Inferior parietal cortex (tissue), 1 donor: ENCODE measurements around the gene CFAP99.

ENCODE experiments used
- DNase-seq: peaks from one replicate; pipeline ENCODE4 v3.0.0-alpha.2; 2016; ENCODE audit errors: extremely low spot score

CFAP99 gene

DNA sequence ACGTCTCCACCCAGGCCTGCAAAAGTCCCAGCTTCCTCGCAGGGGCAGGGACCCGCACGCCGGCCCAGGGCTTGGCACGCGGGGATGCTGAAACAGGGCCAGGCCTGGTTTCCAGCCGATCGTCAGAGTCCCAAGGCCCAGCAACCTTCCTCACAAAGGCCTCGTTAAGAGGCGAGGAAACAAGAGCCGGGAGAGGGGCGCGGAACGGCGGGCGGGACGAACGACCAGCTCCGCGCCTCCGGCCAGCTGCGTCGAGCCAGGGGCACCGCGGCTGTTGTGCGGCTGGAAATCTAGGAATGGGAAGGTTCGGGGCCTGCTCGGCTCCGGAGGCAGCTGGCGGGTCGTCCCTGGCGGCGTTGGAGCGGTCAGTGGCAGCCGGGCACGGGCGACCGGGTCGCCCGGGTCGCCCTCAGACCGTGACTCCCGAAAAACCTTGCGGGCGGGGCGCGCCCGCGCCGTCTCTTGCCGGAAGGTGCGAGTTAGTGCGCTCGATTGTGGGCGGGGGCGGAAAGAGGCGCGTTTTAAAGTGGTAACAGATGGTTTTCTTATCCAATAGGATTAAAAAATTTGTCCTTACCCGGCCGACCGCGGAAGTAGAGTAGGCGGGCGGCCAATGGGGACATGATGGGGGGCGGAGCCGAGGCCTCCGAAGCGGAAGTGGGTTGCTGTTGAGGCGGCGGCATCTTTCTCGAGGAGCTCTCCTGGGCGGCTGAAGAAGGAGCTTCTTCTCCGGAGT lies 49.9 kb downstream of the CFAP99 start, which contains the start of gene RNF4:
Gene RNF4, plus strand, starts transcription at position 651 of the 736 bp plus-strand sequence. CDS start 21,388 bp downstream, outside the sequence.
- DNase-seq = peak; percentile 95

DNA sequence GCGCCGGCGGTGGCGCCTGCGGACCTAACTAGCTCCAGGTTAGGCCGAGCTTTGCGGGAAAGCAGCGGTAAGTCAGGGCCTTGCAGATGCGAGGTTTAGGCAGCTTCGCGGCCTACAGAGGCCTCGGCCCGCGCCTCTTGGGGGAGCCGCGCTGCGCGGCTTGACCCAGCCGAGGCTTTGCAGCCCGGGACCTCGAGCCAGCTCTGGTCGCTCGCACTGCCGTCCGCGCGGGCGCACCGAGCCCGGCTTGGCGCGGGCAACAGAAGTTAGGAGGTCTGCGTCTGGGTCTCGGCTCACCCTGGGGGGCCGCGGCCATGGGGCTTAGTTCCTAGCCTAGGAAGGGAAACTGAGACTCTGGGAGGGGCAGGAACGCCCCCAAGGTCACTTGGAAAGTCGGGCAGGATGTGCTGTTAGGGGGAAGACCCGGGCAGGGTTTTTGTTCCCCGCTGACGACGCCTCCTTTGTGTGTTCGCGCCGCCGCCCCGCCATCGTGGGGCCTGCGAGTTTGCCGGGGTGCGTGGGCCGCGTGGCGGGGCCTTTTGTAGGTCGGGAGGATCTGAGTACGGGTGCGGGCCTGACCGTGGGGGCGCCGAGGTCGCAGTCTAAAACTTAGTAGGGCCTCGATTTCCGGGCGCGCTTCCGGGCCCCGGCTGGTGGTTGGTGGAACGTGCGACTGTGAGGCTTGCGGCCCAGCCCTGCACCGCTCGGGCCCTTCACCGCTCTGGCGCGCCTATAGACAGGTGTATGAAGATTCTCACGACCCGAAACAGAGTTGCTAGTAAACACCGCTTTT lies 50.6 kb downstream of the CFAP99 start:
- DNase-seq = no peak

DNA sequence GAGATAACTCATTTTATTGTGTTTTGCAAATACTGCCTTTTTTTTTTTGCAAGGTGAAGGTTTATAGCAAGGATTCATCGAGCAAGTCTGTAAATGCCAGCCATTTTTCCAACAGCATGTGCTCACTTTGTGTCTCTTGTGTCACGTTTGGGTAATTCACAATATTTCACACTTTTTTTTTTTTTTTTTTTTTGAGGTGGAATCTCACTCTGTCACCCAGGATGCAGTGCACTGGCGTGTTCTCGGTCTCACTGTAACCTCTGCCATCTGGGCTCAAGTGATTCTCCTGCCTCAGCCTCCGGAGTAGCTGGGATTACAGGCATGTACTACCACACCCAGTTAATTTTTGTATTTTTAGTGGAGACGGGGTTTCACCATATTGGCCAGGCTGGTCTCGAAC lies 52.0 kb downstream of the CFAP99 start:
- no peak for DNase-seq

DNA sequence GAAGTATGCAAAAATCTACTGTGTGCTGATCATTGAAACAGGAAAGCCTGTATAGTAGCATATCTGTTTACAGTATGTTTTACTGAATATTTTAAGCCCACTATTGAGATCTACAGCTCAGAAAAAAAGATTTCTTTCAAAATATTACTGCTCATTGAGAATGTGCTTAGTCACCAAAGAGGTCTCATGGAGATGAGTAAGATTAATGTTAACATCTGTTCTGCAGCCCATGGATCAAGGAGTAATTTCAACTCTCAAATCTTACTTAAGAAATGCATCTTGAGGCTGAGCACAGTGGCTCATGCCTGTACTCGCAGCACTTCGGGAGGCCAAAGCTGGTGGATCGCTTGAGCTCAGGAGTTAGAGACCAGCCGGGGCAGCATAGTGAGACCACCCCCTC lies 53.4 kb downstream of the CFAP99 start:
- DNase-seq = no peak

DNA sequence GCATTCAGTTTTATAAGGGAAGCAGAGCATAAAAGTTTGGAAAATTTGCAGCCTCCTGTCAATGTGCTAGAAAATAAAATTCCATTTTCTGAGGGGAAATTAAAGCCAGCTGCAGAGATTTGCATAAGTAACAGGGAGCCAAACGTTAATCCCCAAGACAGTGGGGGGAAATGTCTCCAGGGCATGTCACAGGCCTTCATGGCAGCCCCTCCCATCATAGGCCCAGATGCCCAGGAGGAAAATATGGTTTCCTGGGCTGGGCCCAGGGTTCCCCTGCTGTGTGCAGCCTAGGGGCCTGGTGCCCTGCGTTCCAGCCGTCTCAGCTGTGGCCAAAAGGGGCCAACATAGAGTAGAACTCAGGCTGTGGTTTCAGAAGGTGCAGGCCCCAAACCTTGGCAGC lies 59.5 kb downstream of the CFAP99 start:
- no peak for DNase-seq

DNA sequence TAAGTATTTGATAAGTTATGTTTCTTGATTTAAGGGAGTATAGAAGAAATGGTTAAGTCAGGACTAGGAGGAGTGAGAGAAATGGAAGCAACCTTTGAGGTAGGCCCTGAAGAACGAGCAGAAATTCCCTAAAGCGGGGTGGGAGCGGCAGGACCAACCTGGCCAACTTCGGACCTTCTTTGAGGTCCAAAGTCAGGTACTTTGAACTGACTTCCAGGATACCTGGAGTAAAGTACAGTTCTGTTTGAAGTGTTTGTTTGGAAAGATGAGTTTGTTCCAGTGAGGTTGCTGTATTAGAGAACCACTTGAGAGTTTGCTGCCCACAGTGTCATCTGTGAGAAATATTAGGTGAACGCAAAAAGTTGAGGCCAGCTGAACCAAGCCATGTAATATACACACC lies 61.9 kb downstream of the CFAP99 start:
- DNase-seq = no peak

DNA sequence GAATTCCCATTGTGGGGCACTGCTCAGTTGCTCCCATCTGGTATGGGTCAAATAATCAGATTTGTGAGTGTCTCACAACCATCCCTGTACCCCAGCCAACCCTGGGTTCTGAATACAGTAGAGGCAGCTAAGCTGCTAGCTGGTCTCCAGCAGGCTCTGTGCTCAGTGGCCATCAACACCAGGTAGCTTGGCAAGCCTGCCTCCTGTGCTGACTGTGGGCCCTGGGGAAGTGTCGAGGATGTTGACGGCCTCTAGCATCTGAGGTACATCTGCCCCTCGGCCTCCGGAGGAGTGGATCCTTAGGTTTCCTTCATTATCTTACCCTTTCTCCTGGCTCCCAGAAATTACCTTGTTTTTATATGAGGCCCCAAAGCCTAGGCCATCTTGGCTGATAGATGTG lies 63.4 kb downstream of the CFAP99 start:
- DNase-seq = no peak

DNA sequence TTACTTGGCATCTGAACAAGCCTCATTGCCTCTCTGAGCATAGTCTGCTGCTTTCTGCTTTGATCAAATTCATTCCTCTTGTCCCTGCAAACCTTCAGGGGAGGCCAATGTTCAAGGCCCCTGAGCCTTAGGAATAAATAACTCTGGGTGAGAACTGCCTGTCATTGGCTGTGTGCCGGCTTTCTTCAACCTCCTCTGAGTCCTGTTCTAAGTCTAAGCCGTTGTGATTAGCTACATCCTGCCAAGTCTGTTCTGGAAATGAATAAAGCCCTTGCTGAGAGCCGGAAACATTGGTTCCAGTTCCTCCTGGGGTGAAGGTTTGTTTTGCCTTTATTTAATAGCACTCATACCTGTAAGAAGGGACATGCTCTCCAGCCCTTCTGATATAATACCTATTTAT lies 63.9 kb downstream of the CFAP99 start:
- DNase-seq = peak; percentile 38

DNA sequence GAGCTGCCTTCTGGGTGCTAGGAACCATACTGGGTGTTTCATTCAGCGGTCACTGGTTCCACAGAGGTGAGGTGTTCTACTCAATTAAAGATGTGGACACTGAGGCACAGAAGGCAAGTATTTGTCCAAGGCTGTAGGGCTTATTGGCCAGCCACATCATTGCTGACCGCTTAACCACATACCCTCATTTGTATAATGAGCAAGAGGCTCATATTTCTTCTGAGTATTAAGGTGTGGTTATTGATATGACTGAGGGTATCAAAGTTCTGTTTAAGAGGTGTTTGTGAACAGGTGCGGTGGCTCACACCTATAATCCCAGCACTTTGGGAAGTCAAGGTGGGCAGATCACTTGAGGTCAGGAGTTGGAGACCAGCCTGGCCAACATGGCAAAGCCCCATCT lies 64.5 kb downstream of the CFAP99 start:
- DNase-seq = no peak

DNA sequence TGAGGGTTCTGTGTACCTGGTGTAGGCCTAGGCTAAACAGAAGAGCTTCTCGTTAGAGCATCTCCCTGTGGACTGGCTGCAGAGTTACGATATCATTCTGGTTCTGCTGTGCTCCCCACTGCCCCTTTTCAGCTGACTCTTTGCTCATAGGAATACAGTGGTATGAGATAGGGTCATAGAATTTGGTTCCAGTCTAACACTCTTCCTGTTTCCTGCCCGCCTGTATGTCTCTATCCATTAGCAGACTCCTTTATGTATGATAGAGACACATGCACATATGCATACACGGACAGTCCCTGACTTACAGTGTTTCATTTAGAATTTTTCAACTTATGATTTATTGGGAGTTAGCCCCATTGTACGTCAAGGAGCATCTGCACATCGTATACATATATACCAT lies 65.4 kb downstream of the CFAP99 start:
- no peak for DNase-seq

DNA sequence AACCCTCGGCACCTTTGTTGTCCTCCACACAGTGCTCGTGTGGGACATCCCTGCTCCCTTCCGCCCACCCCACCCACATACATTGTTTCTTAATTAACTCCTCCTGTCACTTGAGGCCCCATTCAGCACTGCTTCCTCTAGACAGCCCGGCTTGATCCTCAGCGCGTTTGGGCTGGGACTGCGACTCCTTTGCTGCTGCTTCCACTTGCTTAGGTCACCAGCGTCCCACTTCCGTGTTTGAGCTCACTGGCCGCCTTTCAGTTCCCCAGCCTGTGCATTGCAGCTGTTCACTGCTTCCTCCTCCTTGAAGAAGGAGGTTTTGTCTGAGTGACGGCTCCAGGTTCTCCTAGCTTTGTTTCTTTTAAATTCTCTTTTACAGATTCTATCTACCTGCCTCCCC lies 66.2 kb downstream of the CFAP99 start:
- DNase-seq = no peak

DNA sequence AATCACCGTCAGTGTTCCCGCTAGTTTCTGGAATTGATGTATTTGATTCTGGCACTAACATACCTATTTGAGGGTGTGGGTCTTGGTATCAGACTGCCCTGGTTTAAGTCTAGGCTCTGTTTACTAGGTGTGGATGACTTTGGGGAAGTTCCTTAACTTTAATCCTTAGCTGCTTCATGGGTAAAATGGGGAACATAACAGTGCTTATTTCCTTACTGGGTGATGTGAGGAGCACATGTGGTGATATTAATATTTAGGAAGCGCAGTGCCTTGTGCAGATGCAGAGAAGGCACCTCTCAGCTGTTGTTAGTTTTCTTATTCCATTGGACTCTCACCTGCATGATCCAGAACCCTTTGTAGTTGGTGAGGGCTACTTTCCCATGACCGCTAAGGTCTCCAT lies 67.2 kb downstream of the CFAP99 start:
- DNase-seq = no peak

DNA sequence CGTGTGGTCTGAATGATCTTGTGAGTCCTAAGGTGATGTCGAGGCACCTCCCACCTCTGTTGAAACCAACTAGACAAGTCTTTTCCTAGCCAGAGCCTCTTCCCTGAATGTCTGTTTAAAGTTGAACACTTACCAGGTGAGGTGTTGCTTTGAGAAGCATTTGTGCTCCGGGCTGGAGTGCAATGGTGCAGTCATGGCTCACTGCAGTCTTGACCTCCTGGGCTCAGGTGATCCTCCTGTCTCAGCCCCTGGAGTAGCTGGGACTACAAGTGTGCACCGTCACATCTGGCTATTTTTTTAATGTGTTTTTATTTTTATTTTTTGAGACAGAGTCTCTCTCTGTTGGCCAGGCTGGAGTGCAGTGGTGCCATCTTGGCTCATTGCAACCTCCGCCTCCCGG lies 68.2 kb downstream of the CFAP99 start:
- no peak for DNase-seq

DNA sequence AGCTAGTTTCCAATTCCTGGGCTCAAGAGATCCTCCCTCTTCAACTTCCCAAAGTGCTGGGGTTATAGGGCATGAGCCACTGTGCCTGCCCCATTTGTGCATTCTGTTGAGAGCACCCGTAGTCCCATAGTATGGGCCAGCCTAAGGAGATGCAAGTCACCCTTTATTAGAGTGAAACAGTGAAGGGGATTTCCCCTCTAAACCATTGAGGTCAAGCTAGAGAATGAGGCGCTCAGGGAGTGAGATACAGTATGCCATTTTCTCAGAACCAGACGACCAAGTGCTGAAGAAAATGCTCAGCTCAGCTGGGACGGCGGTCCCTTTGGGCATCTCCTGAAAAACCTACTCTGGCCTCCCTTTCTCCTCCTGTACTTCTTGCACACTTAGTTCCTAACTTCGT lies 68.9 kb downstream of the CFAP99 start:
- no peak for DNase-seq

DNA sequence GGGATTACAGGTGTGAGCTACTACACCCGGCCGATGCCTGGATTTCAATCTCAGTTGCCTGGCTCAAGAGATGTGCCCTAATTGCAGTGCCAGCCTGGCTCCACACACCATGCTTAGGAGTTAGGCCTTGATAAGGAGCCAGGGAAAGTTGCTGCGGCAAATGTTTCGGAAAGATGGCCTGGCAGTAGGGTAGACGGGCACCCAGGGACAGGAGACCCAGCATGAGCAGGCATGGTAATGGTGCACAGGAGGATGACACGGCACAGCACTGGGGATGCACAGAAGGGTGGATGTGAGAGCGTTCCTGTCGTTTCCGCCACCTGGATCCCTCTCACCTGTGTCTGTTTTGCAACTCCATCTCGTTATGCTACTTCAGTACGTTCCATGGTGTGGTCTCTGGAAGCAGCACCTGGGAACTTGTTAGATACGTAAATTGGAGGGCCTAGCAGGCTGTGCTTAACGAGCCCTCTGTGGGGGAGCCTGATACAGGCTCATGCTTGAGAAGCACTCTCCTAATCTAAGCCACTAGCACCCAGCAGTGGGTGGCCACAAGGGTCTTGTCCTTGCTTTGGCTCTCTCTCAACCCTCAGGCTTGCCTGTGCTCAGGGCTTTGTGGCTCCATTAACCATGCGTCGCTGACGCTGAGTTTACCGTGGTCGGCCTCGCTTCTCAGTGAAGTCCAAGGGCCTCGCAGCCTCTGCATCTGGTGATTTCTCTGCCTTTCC lies 70.5 kb downstream of the CFAP99 start:
- DNase-seq = no peak

DNA sequence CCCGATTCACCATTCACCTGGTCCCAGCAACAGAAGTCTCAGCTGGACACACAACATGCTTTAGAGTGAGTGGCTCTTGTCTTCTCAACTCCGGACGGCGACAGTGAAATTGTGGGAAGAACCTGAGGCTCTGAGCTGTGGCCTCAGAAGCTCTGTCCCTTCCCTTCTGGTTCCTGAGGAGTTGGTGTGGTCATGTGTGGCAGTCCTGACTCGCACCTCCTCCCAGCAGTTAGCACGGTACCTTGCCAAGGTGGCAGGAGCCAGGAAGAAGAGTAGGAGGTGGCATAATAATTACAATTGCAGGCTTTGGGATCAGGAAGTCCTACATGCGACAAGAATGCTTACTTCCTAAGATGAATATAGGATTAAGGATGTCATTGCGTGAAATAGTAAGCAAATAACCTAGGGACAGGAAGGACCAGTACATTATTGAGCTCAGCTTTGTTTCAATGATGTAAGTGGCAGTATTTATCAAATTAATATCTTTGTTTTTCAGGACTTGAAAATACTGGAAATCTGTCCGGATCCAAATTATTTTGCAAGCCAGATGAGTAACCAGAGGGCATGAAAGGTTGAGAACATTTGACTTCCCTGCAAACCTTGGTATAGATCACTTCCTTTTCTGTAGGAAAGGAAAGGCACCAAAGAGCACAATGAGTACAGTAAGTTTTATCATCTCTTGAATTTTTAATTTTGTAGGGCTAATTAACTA lies 71.2 kb downstream of the CFAP99 start:
- no peak for DNase-seq

DNA sequence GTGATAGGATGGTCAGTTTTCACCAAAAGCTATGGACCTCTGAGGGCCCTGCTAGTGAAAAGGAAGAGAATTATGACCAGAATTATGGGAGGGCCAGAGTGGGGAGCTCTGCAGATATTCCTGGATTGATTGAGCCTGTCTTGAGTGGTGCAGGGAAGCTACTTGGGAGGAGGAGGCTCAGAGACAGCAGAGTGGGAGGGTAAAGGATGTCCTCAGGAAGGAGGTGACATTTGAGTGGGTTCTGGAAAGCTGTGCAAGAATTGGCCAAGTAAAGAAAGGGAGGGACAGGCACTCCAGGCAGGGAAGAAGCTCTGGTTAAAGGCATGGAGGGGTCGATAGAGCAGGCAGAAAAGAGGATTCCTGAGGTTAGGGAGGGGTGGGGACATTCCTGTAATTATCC lies 74.2 kb downstream of the CFAP99 start:
- no peak for DNase-seq

DNA sequence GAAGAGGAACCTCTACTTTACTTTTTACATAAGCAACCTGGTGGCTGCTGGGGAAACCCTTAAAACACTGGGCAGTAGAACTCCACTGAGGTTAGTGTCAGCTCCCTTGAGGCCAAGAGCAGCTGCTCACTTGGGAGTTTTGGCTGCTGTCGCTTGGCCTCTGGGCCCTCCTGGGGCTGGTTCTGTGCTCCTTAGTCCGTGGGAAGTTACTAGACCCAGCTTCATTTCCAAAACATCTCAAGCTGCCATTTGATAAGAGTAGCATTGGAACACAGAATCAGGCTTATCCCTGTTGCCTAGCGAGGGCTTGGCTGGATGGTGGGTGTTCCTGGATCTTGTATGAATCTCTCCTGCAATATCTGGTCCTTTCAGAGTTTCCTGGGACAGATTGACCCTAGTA lies 76.2 kb downstream of the CFAP99 start:
- no peak for DNase-seq

DNA sequence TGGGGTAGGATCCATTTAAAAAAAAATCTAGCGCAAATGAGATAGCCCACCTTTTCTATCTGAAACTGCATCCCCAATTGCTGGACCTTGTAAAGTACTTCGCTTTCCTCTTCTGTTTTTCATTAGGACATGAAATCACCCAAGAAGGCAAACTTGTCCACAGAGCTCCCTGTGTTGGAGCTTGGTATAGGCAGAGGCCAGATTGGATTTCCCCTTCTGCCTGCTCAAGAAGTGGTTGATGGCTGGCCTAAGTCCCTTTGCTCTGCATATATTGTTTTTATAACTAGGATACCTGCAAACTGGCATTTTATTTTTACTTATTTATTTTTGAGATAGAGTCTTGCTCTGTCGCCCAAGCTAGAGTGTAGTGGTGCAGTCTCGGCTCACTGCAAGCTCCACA lies 78.6 kb downstream of the CFAP99 start:
- no peak for DNase-seq

DNA sequence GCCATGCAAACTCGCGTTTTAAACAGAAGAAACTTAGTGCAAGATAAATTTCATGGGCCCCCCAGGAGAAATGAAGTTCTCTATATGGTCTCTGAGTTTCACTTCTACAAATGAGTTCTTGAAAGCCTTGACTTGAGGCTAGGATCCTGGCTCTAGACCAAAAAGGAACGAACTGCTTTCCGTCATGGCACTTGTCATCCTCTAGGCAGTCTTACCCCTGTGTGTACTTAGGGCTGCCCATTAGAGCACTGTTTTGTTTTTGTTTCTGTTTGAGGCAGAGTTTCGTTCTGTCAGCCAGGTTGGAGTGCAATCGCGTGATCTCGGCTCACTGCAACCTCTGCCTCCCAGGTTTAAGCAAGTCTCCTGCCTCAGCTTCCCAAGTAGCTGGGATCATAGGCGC lies 79.2 kb downstream of the CFAP99 start:
- DNase-seq = no peak

DNA sequence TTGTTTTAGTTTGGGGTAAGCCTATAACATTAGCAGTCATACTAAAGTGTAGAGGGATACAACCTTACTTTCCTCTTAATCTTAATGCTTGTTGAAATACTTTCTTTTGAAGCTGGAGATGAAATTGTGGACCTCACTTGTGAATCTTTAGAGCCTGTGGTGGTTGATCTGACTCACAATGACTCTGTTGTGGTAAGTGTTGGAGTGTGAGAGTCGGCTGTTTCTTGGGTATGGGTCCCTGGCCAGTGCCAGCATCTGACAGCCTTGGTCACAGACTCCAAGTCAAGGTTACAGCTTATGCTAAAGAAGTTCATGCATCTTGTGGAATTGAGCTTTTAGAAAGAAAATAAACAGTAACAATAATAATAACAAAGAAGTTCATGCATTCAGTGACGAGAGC lies 81.8 kb downstream of the CFAP99 start:
- no peak for DNase-seq

DNA sequence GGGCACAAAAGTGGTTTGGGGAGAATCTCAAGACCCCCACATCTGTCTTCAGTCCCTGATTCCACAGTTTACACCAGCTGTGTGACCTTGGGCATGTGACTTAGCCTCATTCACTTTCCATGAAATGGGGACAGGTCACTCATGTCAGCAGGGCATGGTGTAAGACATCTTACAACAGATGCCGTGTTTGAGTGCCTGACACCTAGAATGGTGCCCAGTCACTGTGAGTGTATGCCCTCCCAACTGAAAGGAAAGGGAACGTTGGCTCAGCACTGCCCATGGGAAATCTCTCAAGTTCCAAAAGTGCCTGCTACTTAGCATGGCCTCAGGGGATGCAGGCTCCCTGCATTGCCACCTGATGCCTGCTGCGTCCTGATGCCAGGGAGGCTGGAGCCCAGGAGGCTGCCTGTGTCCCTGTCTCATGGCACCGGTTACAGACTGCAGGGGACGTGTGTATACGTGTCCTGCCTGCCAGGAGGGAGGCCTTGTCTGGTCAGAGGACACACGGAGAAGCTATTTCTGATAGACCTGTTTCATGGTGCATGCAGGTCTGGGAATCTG lies 82.4 kb downstream of the CFAP99 start:
- no peak for DNase-seq
